Measurements from ENCODE around the gene FFAR3.

GRCh38 chr19:35353635-35354034 is 4.6 kb upstream of the FFAR3 start:
- no peak for TF ChIP-seq POLR2A (IDR thresholded peaks at IDR 0.05)
- no peak for TF ChIP-seq CTCF (IDR thresholded peaks at IDR 0.05)
